ENCODE measurements around the gene CCDC187. TPM values are rescaled to one million over a fixed set of nuclear protein-coding genes. Genes with fewer than 3 reads are reported as not detected.

Gene CCDC187
- total RNA-seq, 1 donor from 2014 or later: not detected

DNA sequence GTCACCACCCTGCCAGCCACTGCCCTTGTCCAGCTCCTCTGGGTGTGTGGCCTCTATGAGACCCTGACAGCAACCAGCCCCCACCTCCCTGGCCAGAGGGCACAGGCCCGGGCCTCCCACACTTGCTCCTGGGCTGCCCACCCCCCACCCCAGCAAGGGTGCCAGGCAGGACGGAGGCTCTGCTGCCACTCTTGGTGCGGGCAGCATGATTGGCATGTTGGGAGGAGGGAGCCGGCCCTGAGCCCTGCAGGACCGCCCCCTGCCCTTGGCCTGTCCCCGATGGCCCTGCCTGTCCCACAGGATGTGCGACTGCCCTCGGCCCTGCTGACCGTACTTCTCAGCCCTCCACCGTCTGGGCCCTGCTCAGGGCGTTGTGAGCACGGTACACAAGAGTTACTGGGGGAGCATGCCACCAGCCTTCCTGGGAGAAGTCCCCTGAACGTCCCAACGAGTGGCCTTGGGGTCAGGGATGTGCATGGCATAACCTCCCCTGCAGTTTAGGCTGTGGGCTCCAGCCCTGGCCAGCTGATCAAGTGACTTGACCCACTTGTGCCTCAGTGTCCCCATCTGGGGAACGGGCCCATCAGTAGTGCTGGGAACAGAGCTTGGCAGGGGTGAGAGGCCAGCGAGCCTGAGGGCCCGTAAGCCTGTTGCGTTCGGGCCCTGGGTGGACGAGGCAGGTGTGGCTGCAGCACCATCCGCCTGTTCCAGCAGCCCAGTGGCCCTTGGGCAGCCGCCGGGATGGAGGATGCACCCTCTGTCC lies 39.4 kb upstream of the CCDC187 start:
- Mint-ChIP-seq H3K4me1 (peaks cover 18% of the 10 kb centered on the region), H3K9me3 (no peaks in the 10 kb centered on the region), H3K27me3 (ENCODE audit: insufficient read depth, low read depth) (peaks cover 8% of the 10 kb centered on the region), H3K27ac (peak overlapping the region; percentile 76), H3K36me3 (no peaks in the 10 kb centered on the region), H3K4me3 (peak overlapping the region; percentile 77)
- Histone ChIP-seq H2AFZ (replicated peaks) (no peak overlapping the region), H3K27me3 (no peaks in the 10 kb centered on the region), H3K9ac (peak overlapping the region; percentile 29), H3K4me2 (peak overlapping the region; percentile 81), H3K4me1 (peaks cover 24% of the 10 kb centered on the region), H3K36me3 (no peaks in the 10 kb centered on the region), H3K27ac (no peak overlapping the region), H3F3A (ENCODE audit: low read depth) (peaks cover 40% of the 10 kb centered on the region), H3K4me3 (peak overlapping the region; percentile 50), H4K20me1 (ENCODE audit: low read depth) (peaks cover 20% of the 10 kb centered on the region), H3K9me3 (ENCODE audit: low read depth) (no peaks in the 10 kb centered on the region), H3K79me2 (ENCODE audit: low read depth) (no peaks in the 10 kb centered on the region)
- TF ChIP-seq, protein P1, sequence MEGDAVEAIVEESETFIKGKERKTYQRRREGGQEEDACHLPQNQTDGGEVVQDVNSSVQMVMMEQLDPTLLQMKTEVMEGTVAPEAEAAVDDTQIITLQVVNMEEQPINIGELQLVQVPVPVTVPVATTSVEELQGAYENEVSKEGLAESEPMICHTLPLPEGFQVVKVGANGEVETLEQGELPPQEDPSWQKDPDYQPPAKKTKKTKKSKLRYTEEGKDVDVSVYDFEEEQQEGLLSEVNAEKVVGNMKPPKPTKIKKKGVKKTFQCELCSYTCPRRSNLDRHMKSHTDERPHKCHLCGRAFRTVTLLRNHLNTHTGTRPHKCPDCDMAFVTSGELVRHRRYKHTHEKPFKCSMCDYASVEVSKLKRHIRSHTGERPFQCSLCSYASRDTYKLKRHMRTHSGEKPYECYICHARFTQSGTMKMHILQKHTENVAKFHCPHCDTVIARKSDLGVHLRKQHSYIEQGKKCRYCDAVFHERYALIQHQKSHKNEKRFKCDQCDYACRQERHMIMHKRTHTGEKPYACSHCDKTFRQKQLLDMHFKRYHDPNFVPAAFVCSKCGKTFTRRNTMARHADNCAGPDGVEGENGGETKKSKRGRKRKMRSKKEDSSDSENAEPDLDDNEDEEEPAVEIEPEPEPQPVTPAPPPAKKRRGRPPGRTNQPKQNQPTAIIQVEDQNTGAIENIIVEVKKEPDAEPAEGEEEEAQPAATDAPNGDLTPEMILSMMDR (IDR thresholded peaks at IDR 0.05): peak; percentile 0
- no peak for TF ChIP-seq EZH2phosphoT487 (IDR thresholded peaks at IDR 0.05)
- no peak for DNase-seq (ENCODE audit: low spot score)

DNA sequence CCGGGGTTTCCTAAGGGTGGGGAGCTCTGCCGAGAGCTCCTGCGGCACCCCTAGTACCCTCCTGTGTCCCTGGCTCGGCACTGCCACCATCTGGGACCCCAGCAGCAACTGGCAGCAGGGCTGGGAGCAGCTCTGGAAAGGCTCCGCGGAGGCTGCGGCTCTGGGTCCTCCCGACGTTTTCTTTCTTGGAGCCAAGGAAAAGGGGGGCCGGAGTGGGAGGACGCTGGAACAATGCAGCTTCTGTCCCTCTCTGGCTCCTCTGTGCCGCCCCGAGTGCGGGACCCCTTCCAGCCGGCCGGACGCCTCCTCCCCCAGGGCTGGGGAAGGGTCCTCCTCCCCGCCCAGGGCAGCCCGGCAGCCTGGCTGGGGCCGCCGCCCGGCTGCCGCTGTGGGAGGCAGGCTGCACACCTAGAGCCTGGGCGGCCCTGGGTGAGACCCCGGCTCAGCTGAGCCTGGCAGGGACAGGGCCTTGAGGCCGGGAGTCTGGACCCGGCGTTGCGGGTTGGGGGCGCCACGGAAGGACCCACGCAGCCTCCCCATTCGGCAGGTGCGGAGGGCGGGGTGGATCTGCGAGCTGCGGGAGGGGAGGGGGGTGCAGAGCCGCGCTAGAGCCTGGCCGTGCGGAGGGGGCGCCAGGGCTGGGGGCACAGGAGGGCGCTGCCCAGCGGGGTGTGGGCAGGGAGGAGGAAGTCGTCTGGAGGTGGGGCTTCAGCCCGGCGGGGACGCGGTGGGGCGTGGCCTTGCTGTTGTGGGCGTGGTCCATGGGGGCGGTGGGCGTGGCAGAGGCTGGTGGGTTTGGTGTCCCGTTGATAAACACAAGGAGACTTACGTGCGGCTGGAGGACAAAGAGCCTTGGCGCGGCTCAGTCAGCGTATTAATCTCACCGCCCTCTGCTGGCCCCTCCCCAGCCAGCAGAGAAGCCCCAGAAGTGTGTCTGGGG lies 38.6 kb upstream of the CCDC187 start:
- TF ChIP-seq, protein P1 (IDR thresholded peaks at IDR 0.05): peak; percentile 29
- TF ChIP-seq EZH2phosphoT487 (IDR thresholded peaks at IDR 0.05) (no peak), EZH2 (IDR thresholded peaks at IDR 0.05) (no peak)
- Histone ChIP-seq H3F3A (ENCODE audit: low read depth) (peaks cover 40% of the 10 kb centered on the region), H3K9me3 (ENCODE audit: low read depth) (no peaks in the 10 kb centered on the region), H3K9ac (peak overlapping the region; percentile 29), H3K79me2 (ENCODE audit: low read depth) (no peaks in the 10 kb centered on the region), H3K36me3 (no peaks in the 10 kb centered on the region), H2AFZ (replicated peaks) (no peak overlapping the region), H3K4me3 (peak overlapping the region; percentile 50), H3K27me3 (no peaks in the 10 kb centered on the region), H3K4me1 (peaks cover 24% of the 10 kb centered on the region), H3K27ac (no peak overlapping the region), H3K4me2 (peak overlapping the region; percentile 81), H4K20me1 (ENCODE audit: low read depth) (peaks cover 20% of the 10 kb centered on the region)
- peak; percentile 95 for DNase-seq (ENCODE audit: low spot score)
- Mint-ChIP-seq H3K4me1 (peaks cover 18% of the 10 kb centered on the region), H3K36me3 (no peaks in the 10 kb centered on the region), H3K27ac (peak overlapping the region; percentile 76), H3K9me3 (no peaks in the 10 kb centered on the region), H3K27me3 (ENCODE audit: insufficient read depth, low read depth) (peaks cover 8% of the 10 kb centered on the region), H3K4me3 (peak overlapping the region; percentile 77)

DNA sequence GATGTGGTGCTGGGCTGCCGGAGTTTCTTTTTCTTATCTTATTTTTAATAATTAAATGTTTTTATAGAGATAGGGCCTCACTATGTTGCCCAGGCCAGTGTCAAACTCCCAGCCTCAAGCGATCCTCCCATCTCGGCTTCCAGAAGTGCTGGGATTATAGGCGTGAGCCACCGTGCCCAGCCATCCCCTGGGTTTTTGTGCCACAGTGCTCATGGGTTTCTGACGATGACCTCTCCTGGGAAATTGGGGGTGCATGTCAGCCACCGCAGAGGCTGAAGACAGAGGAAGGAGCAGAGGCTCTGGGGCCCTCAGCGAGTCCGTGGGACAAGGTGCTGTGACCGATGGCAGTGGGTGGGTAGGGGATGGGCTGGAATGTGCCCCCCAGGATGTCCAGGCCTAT lies 37.9 kb upstream of the CCDC187 start:
- no peaks in the 10 kb centered on the region for H3K9me3 Mint-ChIP-seq
- H3K4me1 Mint-ChIP-seq: peaks cover 18% of the 10 kb centered on the region
- no peak for DNase-seq (ENCODE audit: low spot score)
- H3K9me3 ChIP-seq (ENCODE audit: low read depth): no peaks in the 10 kb centered on the region
- H3K4me3 Mint-ChIP-seq: peak overlapping the region; percentile 63
- H3K4me3 ChIP-seq: no peak overlapping the region
- H3K9ac ChIP-seq: no peak overlapping the region
- H3K4me2 ChIP-seq: no peak overlapping the region
- TF ChIP-seq EZH2phosphoT487 (IDR thresholded peaks at IDR 0.05): no peak
- TF ChIP-seq, protein P1 (IDR thresholded peaks at IDR 0.05): no peak
- no peak for TF ChIP-seq EZH2 (IDR thresholded peaks at IDR 0.05)
- H3F3A ChIP-seq (ENCODE audit: low read depth): peaks cover 40% of the 10 kb centered on the region
- no peaks in the 10 kb centered on the region for H3K36me3 Mint-ChIP-seq
- peaks cover 8% of the 10 kb centered on the region for H3K27me3 Mint-ChIP-seq (ENCODE audit: insufficient read depth, low read depth)
- H3K79me2 ChIP-seq (ENCODE audit: low read depth): no peaks in the 10 kb centered on the region
- H3K4me1 ChIP-seq: peaks cover 24% of the 10 kb centered on the region
- peaks cover 20% of the 10 kb centered on the region for H4K20me1 ChIP-seq (ENCODE audit: low read depth)
- H3K27me3 ChIP-seq: no peaks in the 10 kb centered on the region
- H2AFZ ChIP-seq (replicated peaks): no peak overlapping the region
- H3K36me3 ChIP-seq: no peaks in the 10 kb centered on the region
- H3K27ac Mint-ChIP-seq: peak overlapping the region; percentile 63
- H3K27ac ChIP-seq: no peak overlapping the region
